ENCODE data around the gene MOB1A.
"Not testable (repeated sequence)": the region's sequence is repeated elsewhere in the genome, so short reads cannot be mapped to it uniquely, and the experiment has no call there.

MOB1A gene

GRCh38 chr2:74198461-74199274 lies 20.0 kb upstream of the MOB1A start, which contains the start of gene MTHFD2:
MTHFD2 (plus strand) TSS chr2:74198615; CDS start chr2:74198642, 27 bp downstream.
- peak within 1 kb of the TSS; percentile 96 for H3K27ac ChIP-seq
- TF ChIP-seq CTCF (conservative IDR thresholded peaks at IDR 0.05), result peak; percentile 79

- peak overlapping the region; percentile 96 for H3K27ac ChIP-seq
- TF ChIP-seq CTCF (conservative IDR thresholded peaks at IDR 0.05), result no peak
These were observed 19.4 kb upstream of the MOB1A start for GRCh38 chr2:74198023-74198460.

DNA sequence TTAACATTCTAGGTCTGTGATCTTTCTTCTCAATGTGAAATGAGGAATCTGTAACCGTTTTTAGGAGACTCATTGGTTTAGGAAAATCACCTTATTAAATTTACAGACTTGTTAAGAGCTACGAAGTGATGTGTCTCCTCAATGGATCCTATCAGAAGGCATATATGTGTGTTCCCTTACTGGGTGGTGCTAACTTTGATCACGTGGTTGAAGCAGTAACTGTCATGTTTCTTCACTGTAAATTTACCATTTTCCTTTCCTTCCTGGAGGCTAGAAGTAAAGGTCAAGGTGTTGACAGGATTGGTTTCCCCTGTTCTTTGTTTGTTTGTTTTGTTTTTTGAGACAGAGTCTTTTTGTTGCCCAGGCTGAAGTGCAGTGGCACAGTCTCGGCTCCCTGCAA lies 18.4 kb upstream of the MOB1A start:
- peak overlapping the region; percentile 96 for H3K27ac ChIP-seq

DNA sequence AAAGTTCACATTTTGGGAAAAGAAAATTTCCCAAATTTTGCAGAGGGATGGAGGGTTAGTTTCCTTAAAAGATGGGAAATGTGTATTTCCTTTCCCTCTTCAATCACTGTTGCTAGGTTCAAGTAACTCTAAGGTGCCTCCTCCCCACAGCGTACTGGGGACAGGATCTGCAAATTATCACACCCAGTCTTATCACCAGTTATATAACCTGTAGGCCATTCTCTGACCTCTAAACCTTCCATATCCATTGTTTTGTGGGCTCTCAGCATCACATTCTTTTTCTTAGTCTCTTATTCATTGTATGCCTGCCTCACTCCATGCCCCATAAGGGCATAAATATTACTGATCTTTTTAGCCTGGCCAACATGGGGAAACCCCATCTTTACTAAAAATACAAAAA lies 16.1 kb upstream of the MOB1A start:
- TF ChIP-seq CTCF (conservative IDR thresholded peaks at IDR 0.05), result no peak
- H3K27ac ChIP-seq, result no peak overlapping the region

More for the DNA sequence above, 18.4 kb upstream of the MOB1A start:
- TF ChIP-seq CTCF (conservative IDR thresholded peaks at IDR 0.05), result no peak

GRCh38 chr2:74191596-74192380 lies 13.1 kb upstream of the MOB1A start:
- no peak for TF ChIP-seq CTCF (conservative IDR thresholded peaks at IDR 0.05)
- H3K27ac ChIP-seq, result no peak overlapping the region

- no peak overlapping the region for H3K27ac ChIP-seq
- no peak for TF ChIP-seq CTCF (conservative IDR thresholded peaks at IDR 0.05)
These were observed 10.0 kb upstream of the MOB1A start for GRCh38 chr2:74188696-74189095.

DNA sequence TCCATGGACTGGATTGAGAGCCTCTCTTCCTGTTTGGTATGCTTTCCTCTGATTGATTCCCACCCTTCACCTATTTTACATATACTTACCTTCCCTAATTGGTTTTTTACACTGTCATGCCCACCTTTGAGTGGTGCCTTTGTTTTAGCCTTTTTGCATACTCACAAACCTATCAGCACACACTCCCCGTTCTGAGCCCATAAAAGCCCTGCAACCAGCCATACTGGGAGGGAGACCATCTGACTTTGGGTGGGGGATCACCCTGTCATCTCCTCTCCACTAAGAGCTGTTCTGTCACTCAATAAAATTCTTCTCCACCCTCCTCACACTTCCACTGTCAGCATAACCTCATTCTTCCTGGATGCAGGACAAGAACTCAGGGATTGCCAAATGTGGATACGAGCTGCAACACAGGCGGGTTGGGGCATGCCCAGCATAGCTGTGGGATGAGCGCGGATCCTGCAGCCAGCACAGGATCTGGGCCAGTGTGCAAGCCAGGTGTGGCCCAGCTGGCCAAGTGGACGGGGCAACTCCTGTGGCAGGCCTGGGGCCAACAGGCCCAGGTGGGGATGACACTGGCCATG lies 9.4 kb upstream of the MOB1A start:
- no peak overlapping the region for H3K27ac ChIP-seq
- TF ChIP-seq CTCF (conservative IDR thresholded peaks at IDR 0.05), result no peak

DNA sequence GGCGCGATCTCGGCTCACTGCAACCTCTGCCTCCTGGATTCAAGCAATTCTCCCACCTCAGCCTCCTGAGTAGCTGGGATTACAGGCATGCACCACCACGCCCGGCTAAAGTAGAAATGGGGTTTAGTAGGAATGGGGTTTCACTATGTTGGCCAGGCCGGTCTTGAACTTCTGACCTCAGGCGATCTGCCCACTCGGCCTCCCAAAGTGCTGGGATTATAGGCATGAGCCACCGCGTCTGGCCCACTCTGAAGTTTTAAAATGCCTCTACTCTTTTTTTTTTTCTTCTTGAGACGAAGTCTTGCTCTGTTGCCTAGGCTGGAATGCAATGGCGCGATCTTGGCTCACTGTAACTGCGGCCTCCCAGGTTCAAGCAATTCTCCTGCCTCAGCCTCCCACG lies 8.0 kb upstream of the MOB1A start:
- not testable (repeated sequence) for H3K27ac ChIP-seq
